Neural crest cell (in vitro differentiated cells): ENCODE data around the gene ITSN2. TPM values are rescaled to one million over a fixed set of nuclear protein-coding genes. Genes with fewer than 3 reads are reported as not detected.

Experiments used
- DNase-seq: peaks from one replicate; pipeline ENCODE4 v3.0.0; 2021; ENCODE audit warnings: low read depth, mixed read lengths, low spot score
- H3K27ac Mint-ChIP-seq: one replicate; pipeline ENCODE4 v1.8.0; 2021; ENCODE audit warnings: mild to moderate bottlenecking, mixed read lengths; ENCODE audit not compliant: unreplicated experiment
- H3K27me3 Mint-ChIP-seq: 2 replicates; pipeline ENCODE4 v1.8.0; 2021; ENCODE audit warnings: low read depth, mild to moderate bottlenecking, mixed read lengths
- H3K36me3 Mint-ChIP-seq: 2 replicates; pipeline ENCODE4 v1.8.0; 2021; ENCODE audit warnings: low read depth, mild to moderate bottlenecking, mixed read lengths
- H3K4me1 Mint-ChIP-seq: 2 replicates; pipeline ENCODE4 v1.8.0; 2021; ENCODE audit warnings: mixed read lengths
- H3K4me3 Mint-ChIP-seq: one replicate; pipeline ENCODE4 v1.8.0; 2021; ENCODE audit warnings: mild to moderate bottlenecking, mixed read lengths
- H3K9me3 Mint-ChIP-seq: 2 replicates; pipeline ENCODE4 v1.8.0; 2021; ENCODE audit warnings: mixed read lengths
- CTCF ChIP-seq: fragments of 200-600 bp; sonication (generic); conservative IDR thresholded peaks from 2 replicates; pipeline ENCODE4 v1.5.0; 2021; ENCODE audit warnings: antibody characterized with exemption, mild to moderate bottlenecking
- total RNA-seq: library from RNA; stranded (reverse); gene quantifications from 2 replicates; pipeline ENCODE4 v1.2.1, GENCODE V29; 2021

ITSN2 gene
- total RNA-seq, 1 donor from 2014 or later = 13.6 TPM

- no peak for TF ChIP-seq CTCF
- H3K27me3 Mint-ChIP-seq = no peaks in the 10 kb centered on the region
- no peaks in the 10 kb centered on the region for H3K9me3 Mint-ChIP-seq
- H3K4me3 Mint-ChIP-seq = no peak overlapping the region
- no peaks in the 10 kb centered on the region for H3K4me1 Mint-ChIP-seq
- no peaks in the 10 kb centered on the region for H3K36me3 Mint-ChIP-seq
- H3K27ac Mint-ChIP-seq = no peak overlapping the region
- DNase-seq = no peak
These were observed 91.1 kb downstream of the ITSN2 start for GRCh38 chr2:24269265-24269664.

GRCh38 chr2:24265212-24265611 is 95.1 kb downstream of the ITSN2 start:
- H3K9me3 Mint-ChIP-seq = no peaks in the 10 kb centered on the region
- no peaks in the 10 kb centered on the region for H3K27me3 Mint-ChIP-seq
- H3K4me3 Mint-ChIP-seq = no peak overlapping the region
- no peaks in the 10 kb centered on the region for H3K4me1 Mint-ChIP-seq
- TF ChIP-seq CTCF = no peak
- DNase-seq = no peak
- no peak overlapping the region for H3K27ac Mint-ChIP-seq
- no peaks in the 10 kb centered on the region for H3K36me3 Mint-ChIP-seq

- no peak overlapping the region for H3K27ac Mint-ChIP-seq
- DNase-seq = no peak
- no peaks in the 10 kb centered on the region for H3K9me3 Mint-ChIP-seq
- no peaks in the 10 kb centered on the region for H3K4me1 Mint-ChIP-seq
- no peak for TF ChIP-seq CTCF
- H3K4me3 Mint-ChIP-seq = no peak overlapping the region
- H3K36me3 Mint-ChIP-seq = no peaks in the 10 kb centered on the region
- no peaks in the 10 kb centered on the region for H3K27me3 Mint-ChIP-seq
These were observed 97.8 kb downstream of the ITSN2 start for GRCh38 chr2:24262421-24262970.

GRCh38 chr2:24261441-24261840 is 98.9 kb downstream of the ITSN2 start:
- Mint-ChIP-seq H3K36me3 (no peaks in the 10 kb centered on the region), H3K9me3 (no peaks in the 10 kb centered on the region), H3K27ac (no peak overlapping the region), H3K27me3 (no peaks in the 10 kb centered on the region), H3K4me3 (no peak overlapping the region), H3K4me1 (no peaks in the 10 kb centered on the region)
- TF ChIP-seq CTCF = no peak
- DNase-seq = no peak

GRCh38 chr2:24259316-24259715 is 101.0 kb downstream of the ITSN2 start:
- no peak overlapping the region for H3K4me3 Mint-ChIP-seq
- H3K36me3 Mint-ChIP-seq = no peaks in the 10 kb centered on the region
- H3K27ac Mint-ChIP-seq = no peak overlapping the region
- TF ChIP-seq CTCF = no peak
- no peaks in the 10 kb centered on the region for H3K9me3 Mint-ChIP-seq
- no peaks in the 10 kb centered on the region for H3K27me3 Mint-ChIP-seq
- DNase-seq = no peak
- H3K4me1 Mint-ChIP-seq = no peaks in the 10 kb centered on the region

GRCh38 chr2:24258718-24259117 is 101.6 kb downstream of the ITSN2 start:
- DNase-seq = no peak
- H3K4me3 Mint-ChIP-seq = no peak overlapping the region
- H3K27me3 Mint-ChIP-seq = no peaks in the 10 kb centered on the region
- no peaks in the 10 kb centered on the region for H3K36me3 Mint-ChIP-seq
- no peaks in the 10 kb centered on the region for H3K9me3 Mint-ChIP-seq
- H3K27ac Mint-ChIP-seq = no peak overlapping the region
- TF ChIP-seq CTCF = no peak
- H3K4me1 Mint-ChIP-seq = no peaks in the 10 kb centered on the region
